Measurements from ENCODE around the gene DOK5. TPM values are rescaled to one million over a fixed set of nuclear protein-coding genes. Genes with fewer than 3 reads are reported as not detected.

DOK5 gene
- total and polyA plus RNA-seq, 2 experiments from 2014 or later, result 5.0 to 6.9 TPM

DNA sequence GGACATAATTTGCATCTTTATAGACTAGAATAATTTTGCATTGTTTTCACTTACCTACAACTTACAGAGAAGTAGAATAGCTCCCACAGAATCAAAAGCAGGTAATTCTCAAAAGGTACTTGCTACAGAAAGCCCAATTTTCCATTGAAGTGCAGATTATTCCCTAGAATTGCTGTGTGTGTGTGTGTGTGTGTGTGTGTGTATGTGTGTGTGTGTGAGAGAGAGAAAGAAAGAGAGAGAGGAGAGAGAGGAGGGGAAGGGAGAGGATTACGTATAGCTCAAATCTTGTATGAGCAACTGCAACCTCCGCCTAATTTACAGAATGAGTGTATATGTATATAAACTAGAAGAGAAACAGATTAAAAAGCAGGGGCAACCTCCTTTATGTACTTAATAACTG lies 68.0 kb downstream of the DOK5 start:
- Histone ChIP-seq H3K4me1 (ENCODE audit: insufficient read depth) (peaks cover 16% of the 10 kb centered on the region; the same call in 1 of the 2 replicates), H3K36me3 (ENCODE audit: insufficient read depth) (peaks cover 8% of the 10 kb centered on the region; the same call in 1 of the 2 replicates), H2AFZ (no peak overlapping the region), H4K20me1 (replicated peaks; ENCODE audit: insufficient read depth) (no peaks in the 10 kb centered on the region), H3K9me2 (ENCODE audit: insufficient read depth) (peaks cover 9% of the 10 kb centered on the region; the same call in 1 of the 2 replicates), H3K79me2 (replicated peaks; ENCODE audit: insufficient read depth) (no peaks in the 10 kb centered on the region), H3F3A (replicated peaks; ENCODE audit: low read depth) (no peaks in the 10 kb centered on the region), H3K27ac (ENCODE audit: low read depth) (no peak overlapping the region), H3K4me2 (no peak overlapping the region), H3K27me3 (ENCODE audit: insufficient read depth) (no peaks in the 10 kb centered on the region), H3K4me3 (no peak overlapping the region)
- DNase-seq (ENCODE audit: low spot score) (no peak), ATAC-seq (no peak)
- H3K4me3 Mint-ChIP-seq, result no peak overlapping the region
- no peak for TF ChIP-seq JUNB (IDR thresholded peaks at IDR 0.05; ENCODE audit: unreplicated experiment)
- TF ChIP-seq STAT1 (IDR thresholded peaks at IDR 0.05; ENCODE audit: unreplicated experiment), result no peak
- no peak for TF ChIP-seq ZNF114 (CRISPR knock-in tag; IDR thresholded peaks at IDR 0.05)
- no peak for TF ChIP-seq NANOG (IDR thresholded peaks at IDR 0.05; ENCODE audit: borderline replicate concordance)
- TF ChIP-seq CREB1 (CRISPR knock-in tag; IDR thresholded peaks at IDR 0.05; ENCODE audit: low read depth), result no peak
- H3K36me3 Mint-ChIP-seq (ENCODE audit: low read depth), result peaks cover 14% of the 10 kb centered on the region; the same call in 2 of the 3 replicates
- peaks cover 11% of the 10 kb centered on the region for H3K9me3 Mint-ChIP-seq
- H3K27ac Mint-ChIP-seq, result no peak overlapping the region
- peaks cover 14% of the 10 kb centered on the region for H3K4me1 Mint-ChIP-seq
- no peaks in the 10 kb centered on the region for H3K27me3 Mint-ChIP-seq (ENCODE audit: insufficient read depth, low read depth, poor library complexity)

GRCh38 chr20:54545676-54546358 lies 70.4 kb downstream of the DOK5 start:
- Histone ChIP-seq H3K4me3 (no peak overlapping the region), H2AFZ (no peak overlapping the region), H4K20me1 (replicated peaks; ENCODE audit: insufficient read depth) (no peaks in the 10 kb centered on the region), H3K4me1 (ENCODE audit: insufficient read depth) (peaks cover 16% of the 10 kb centered on the region; the same call in 1 of the 2 replicates), H3K27me3 (ENCODE audit: insufficient read depth) (no peaks in the 10 kb centered on the region), H3K36me3 (ENCODE audit: insufficient read depth) (peaks cover 8% of the 10 kb centered on the region; the same call in 1 of the 2 replicates), H3K27ac (ENCODE audit: low read depth) (no peak overlapping the region), H3K9me2 (ENCODE audit: insufficient read depth) (peaks cover 9% of the 10 kb centered on the region; the same call in 1 of the 2 replicates), H3K79me2 (replicated peaks; ENCODE audit: insufficient read depth) (no peaks in the 10 kb centered on the region), H3F3A (replicated peaks; ENCODE audit: low read depth) (no peaks in the 10 kb centered on the region), H3K4me2 (0 out of 2 replicates have a peak overlapping the region, but pooled peaks have one; percentile 15)
- H3K36me3 Mint-ChIP-seq (ENCODE audit: low read depth), result peaks cover 10% of the 10 kb centered on the region; the same call in 2 of the 3 replicates
- DNase-seq (ENCODE audit: low spot score) (no peak), ATAC-seq (no peak)
- no peak overlapping the region for H3K27ac Mint-ChIP-seq
- no peak overlapping the region for H3K4me3 Mint-ChIP-seq
- peaks cover 7% of the 10 kb centered on the region for H3K9me3 Mint-ChIP-seq
- TF ChIP-seq ZNF331 (CRISPR knock-in tag; IDR thresholded peaks at IDR 0.05; ENCODE audit: low read depth) (no peak), CTCF (conservative IDR thresholded peaks at IDR 0.05; ENCODE audit: low read depth in 2 of 2) (no peak), ZNF114 (CRISPR knock-in tag; IDR thresholded peaks at IDR 0.05) (no peak), POLR2AphosphoS5 (IDR thresholded peaks at IDR 0.05; ENCODE audit: low read depth) (no peak), EZH2 (IDR thresholded peaks at IDR 0.05; ENCODE audit: low read depth, unreplicated experiment) (no peak), STAT1 (IDR thresholded peaks at IDR 0.05; ENCODE audit: unreplicated experiment) (no peak)
- TF ChIP-seq, protein P1, sequence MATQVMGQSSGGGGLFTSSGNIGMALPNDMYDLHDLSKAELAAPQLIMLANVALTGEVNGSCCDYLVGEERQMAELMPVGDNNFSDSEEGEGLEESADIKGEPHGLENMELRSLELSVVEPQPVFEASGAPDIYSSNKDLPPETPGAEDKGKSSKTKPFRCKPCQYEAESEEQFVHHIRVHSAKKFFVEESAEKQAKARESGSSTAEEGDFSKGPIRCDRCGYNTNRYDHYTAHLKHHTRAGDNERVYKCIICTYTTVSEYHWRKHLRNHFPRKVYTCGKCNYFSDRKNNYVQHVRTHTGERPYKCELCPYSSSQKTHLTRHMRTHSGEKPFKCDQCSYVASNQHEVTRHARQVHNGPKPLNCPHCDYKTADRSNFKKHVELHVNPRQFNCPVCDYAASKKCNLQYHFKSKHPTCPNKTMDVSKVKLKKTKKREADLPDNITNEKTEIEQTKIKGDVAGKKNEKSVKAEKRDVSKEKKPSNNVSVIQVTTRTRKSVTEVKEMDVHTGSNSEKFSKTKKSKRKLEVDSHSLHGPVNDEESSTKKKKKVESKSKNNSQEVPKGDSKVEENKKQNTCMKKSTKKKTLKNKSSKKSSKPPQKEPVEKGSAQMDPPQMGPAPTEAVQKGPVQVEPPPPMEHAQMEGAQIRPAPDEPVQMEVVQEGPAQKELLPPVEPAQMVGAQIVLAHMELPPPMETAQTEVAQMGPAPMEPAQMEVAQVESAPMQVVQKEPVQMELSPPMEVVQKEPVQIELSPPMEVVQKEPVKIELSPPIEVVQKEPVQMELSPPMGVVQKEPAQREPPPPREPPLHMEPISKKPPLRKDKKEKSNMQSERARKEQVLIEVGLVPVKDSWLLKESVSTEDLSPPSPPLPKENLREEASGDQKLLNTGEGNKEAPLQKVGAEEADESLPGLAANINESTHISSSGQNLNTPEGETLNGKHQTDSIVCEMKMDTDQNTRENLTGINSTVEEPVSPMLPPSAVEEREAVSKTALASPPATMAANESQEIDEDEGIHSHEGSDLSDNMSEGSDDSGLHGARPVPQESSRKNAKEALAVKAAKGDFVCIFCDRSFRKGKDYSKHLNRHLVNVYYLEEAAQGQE (IDR thresholded peaks at IDR 0.05; ENCODE audit: unreplicated experiment), result no peak
- H3K27me3 Mint-ChIP-seq (ENCODE audit: insufficient read depth, low read depth, poor library complexity), result no peaks in the 10 kb centered on the region
- peaks cover 14% of the 10 kb centered on the region for H3K4me1 Mint-ChIP-seq

Measured in GM23338 (cell line).